Esophagus muscularis mucosa (tissue), 4 donors: ENCODE data around the gene PIGU. TPM values are rescaled to one million over a fixed set of nuclear protein-coding genes. Genes with fewer than 3 reads are reported as not detected.
"Not testable (repeated sequence)": the region's sequence is repeated elsewhere in the genome, so short reads cannot be mapped to it uniquely, and the experiment has no call there.

Experiments used
- DNase-seq: peaks from one replicate; pipeline ENCODE4 v3.0.0-alpha.2; 2017; ENCODE audit errors: extremely low spot score
- H3K27ac ChIP-seq, 4 donors: fragments of 200-600 bp; sonication (generic); replicated peaks in 1 of 4; 1 replicate in 3 of 4; 2 replicates in 1 of 4; pipeline ENCODE4 v1.5.1; 2016 to 2019; ENCODE audit warnings: mild to moderate bottlenecking in 1 of 4
- H3K27me3 ChIP-seq, 4 donors: fragments of 200-600 bp; sonication (generic); one replicate each; pipeline versions ENCODE4 v1.5.1 to v1.6.0; 2016 to 2019
- H3K36me3 ChIP-seq, 4 donors: fragments of 200-600 bp; sonication (generic); one replicate each; pipeline ENCODE4 v1.5.1; 2016 to 2019
- H3K4me1 ChIP-seq, 4 donors: fragments of 200-600 bp; sonication (generic); one replicate each; pipeline ENCODE4 v1.5.1; 2016 to 2019
- H3K4me3 ChIP-seq, 4 donors: fragments of 200-600 bp; sonication (generic); 1 replicate in 2 of 4; 2 replicates in 2 of 4; pipeline ENCODE4 v1.5.1; 2016 to 2019; ENCODE audit warnings: mild to moderate bottlenecking in 4 of 4, moderate library complexity in 1 of 4
- H3K9me3 ChIP-seq, 4 donors: fragments of 200-600 bp; sonication (generic); 1 replicate in 3 of 4; 2 replicates in 1 of 4; pipeline ENCODE4 v1.5.1; 2016 to 2019
- CTCF ChIP-seq, 3 experiments: fragments of 200-600 bp in 2 of 3; fragments of 450-650 bp in 1 of 3; sonication (generic) in 2 of 3; IDR thresholded peaks; one replicate each; pipeline ENCODE4 v1.5.1; 2017 to 2019; ENCODE audit warnings: antibody characterized with exemption in 3 of 3, mild to moderate bottlenecking in 2 of 3, moderate library complexity in 1 of 3
- EP300 ChIP-seq: sonication (generic); formaldehyde crosslinking; IDR thresholded peaks from one replicate; pipeline ENCODE4 v1.6.1; 2017; ENCODE audit warnings: antibody characterized with exemption
- POLR2A ChIP-seq: fragments of 450-650 bp; IDR thresholded peaks from one replicate; pipeline ENCODE4 v1.6.1; 2017; ENCODE audit warnings: antibody characterized with exemption, moderate library complexity, mild to moderate bottlenecking, low read depth
- POLR2AphosphoS5 ChIP-seq, 2 donors: sonication (generic); formaldehyde crosslinking; IDR thresholded peaks; one replicate each; pipeline ENCODE4 v1.6.1; 2017; ENCODE audit warnings: antibody characterized with exemption in 2 of 2
- WGBS: methylation state at CpG from one replicate; pipeline ENCODE4 v1.1.5; 2018; 5-methylcytosine and 5-hydroxymethylcytosine counted together
- intact Hi-C: fragments of 100-400 bp; cut with DNase I; formaldehyde crosslinking; loops from one replicate; pipeline ENCODE4 v1.15.1; 2023
- total RNA-seq, 4 donors: library from RNA; depleted of rRNA; stranded (reverse); fragments of >200 nt; gene quantifications; one replicate each; pipeline versions ENCODE4 v1.1.0 to v1.2.1, GENCODE V29; 2016

The PIGU gene
- total RNA-seq, 4 donors from 2014 or later = 9.1 to 10.8 (median 9.5) TPM

- no peaks in the 10 kb centered on the region for H3K9me3 ChIP-seq
- TF ChIP-seq POLR2A (no peak), CTCF (IDR thresholded peaks at IDR 0.05) (no peak), EP300 (no peak), POLR2AphosphoS5 (IDR thresholded peaks at IDR 0.05) (no peak)
- intact Hi-C loops = no loop called here
- H3K27ac ChIP-seq = peak overlapping the region; percentile 74 to 85 (median 77)
- peak overlapping the region; percentile 81 to 89 (median 88) for H3K4me3 ChIP-seq
- no peaks in the 10 kb centered on the region for H3K36me3 ChIP-seq
- 0% methylated on average over 14 of the region's 14 CpGs for WGBS
- no peak for DNase-seq
- H3K27me3 ChIP-seq = no peaks in the 10 kb centered on the region
- H3K4me1 ChIP-seq = peaks cover 5 to 22% (median 15%) of the 10 kb centered on the region in 4 donors
Measured at GRCh38 chr20:34675993-34676641, 775 bp downstream of the PIGU start.

GRCh38 chr20:34675561-34675960, 1.3 kb downstream of the PIGU start:
- WGBS = 29% methylated on average over 3 of the region's 3 CpGs
- peaks cover 5 to 22% (median 15%) of the 10 kb centered on the region in 4 donors for H3K4me1 ChIP-seq
- TF ChIP-seq POLR2AphosphoS5 (IDR thresholded peaks at IDR 0.05) (no peak), POLR2A (no peak), CTCF (IDR thresholded peaks at IDR 0.05) (no peak), EP300 (no peak)
- H3K27me3 ChIP-seq = no peaks in the 10 kb centered on the region
- H3K27ac ChIP-seq = no peak overlapping the region
- intact Hi-C loops = no loop called here
- H3K9me3 ChIP-seq = no peaks in the 10 kb centered on the region
- DNase-seq = no peak
- H3K36me3 ChIP-seq = no peaks in the 10 kb centered on the region
- no peak overlapping the region for H3K4me3 ChIP-seq

GRCh38 chr20:34673412-34673811, 3.5 kb downstream of the PIGU start:
- Histone ChIP-seq H3K36me3 (no peaks in the 10 kb centered on the region), H3K27ac (no peak overlapping the region), H3K4me1 (peaks cover 5 to 22% (median 15%) of the 10 kb centered on the region in 4 donors), H3K27me3 (no peaks in the 10 kb centered on the region), H3K4me3 (no peak overlapping the region), H3K9me3 (no peaks in the 10 kb centered on the region)
- TF ChIP-seq EP300 = no peak
- no peak for TF ChIP-seq CTCF (IDR thresholded peaks at IDR 0.05)
- no peak for TF ChIP-seq POLR2AphosphoS5 (IDR thresholded peaks at IDR 0.05)
- TF ChIP-seq POLR2A = no peak
- DNase-seq = no peak
- 93% methylated on average over 5 of the region's 5 CpGs for WGBS
- intact Hi-C loops = no loop called here

- Histone ChIP-seq H3K27me3 (no peaks in the 10 kb centered on the region), H3K9me3 (no peaks in the 10 kb centered on the region), H3K4me3 (no peak overlapping the region), H3K27ac (no peak overlapping the region), H3K4me1 (no peaks in the 10 kb centered on the region), H3K36me3 (no peaks in the 10 kb centered on the region)
- intact Hi-C loops = no loop called here
- TF ChIP-seq CTCF (IDR thresholded peaks at IDR 0.05) (no peak), EP300 (no peak), POLR2A (no peak), POLR2AphosphoS5 (IDR thresholded peaks at IDR 0.05) (no peak)
- DNase-seq = no peak
- 100% methylated on average over 1 of the region's 1 CpG for WGBS
Measured at GRCh38 chr20:34669094-34669493, 7.8 kb downstream of the PIGU start.

- H3K27me3 ChIP-seq, H3K27ac ChIP-seq, H3K4me3 ChIP-seq, intact Hi-C loops, H3K4me1 ChIP-seq, H3K9me3 ChIP-seq, DNase-seq, H3K36me3 ChIP-seq: not testable (repeated sequence)
- WGBS = 95% methylated on average over 7 of the region's 7 CpGs
Measured at GRCh38 chr20:34664751-34665150, 12.1 kb downstream of the PIGU start.
